AG08395 (cell line): ENCODE results near the gene LHFPL3.
A peak's percentile ranks its signal among the peaks of the same experiment; 100 is the strongest.

Source experiments
- DNase-seq: peaks from one replicate; pipeline ENCODE4 v3.0.0; 2012; ENCODE audit warnings: mixed read lengths, low spot score

LHFPL3 gene

GRCh38 chr7:104848138-104848990, 520.0 kb downstream of the LHFPL3 start:
- peak; percentile 59 for DNase-seq

GRCh38 chr7:104850374-104850773, 522.0 kb downstream of the LHFPL3 start:
- no peak for DNase-seq

DNA sequence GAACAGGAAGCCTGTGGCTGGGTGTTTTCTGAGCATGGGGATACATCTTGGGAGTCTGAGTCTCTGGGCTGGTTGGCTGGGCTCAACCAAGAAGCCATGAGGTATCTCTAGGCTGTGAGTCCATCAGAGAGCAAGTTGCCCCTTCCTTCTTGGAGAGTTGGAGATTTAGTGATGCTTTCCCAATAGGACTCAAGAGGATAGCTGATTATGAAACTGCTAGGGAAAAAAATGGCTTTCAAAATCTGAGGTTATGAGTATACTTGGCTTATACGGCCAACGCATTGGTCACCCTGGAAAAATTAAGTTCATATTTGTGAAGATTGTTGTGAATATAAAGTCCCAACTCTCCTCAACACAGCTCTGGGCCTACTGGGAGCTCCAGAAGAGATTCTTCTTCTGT, 522.9 kb downstream of the LHFPL3 start:
- DNase-seq: no peak

DNA sequence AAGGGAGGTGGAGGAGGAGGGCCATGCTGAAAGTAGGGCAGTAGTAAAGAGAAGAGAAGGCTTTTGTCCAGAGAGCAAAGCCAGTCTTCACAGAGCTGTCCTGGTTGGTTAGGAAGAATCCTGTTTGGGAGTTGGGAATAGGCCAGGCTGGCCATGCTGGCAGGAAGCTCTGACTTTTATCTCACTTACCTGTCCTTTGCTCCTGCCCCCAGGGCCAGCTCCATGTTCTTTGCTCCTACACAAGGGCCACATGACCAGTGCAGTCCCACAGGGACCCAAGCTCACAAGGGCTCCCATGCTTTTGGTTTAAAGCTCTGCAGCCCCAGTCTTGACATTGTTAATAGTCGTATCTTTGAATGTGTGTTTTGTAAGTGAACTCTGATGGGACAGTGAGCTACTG, 524.0 kb downstream of the LHFPL3 start:
- DNase-seq: no peak

DNA sequence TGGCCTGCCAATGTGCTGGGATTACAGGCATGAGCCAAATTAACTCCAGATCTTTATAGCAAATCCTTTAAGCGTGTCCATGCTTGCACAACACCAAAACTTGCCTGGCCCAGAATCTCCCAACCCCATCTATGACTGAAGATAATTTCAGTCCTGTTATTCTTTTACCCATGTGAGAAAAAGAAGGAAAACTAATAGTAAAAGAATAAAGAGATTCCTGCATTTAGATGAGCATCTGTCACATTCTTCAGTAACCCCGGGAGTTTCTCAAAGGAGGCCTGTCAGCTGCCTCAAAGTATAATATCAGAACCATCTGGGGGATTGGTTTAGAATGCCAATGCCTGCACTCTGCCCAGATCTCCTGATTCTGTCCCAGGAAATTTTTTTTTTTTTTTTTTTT, 527.5 kb downstream of the LHFPL3 start:
- DNase-seq: no peak

DNA sequence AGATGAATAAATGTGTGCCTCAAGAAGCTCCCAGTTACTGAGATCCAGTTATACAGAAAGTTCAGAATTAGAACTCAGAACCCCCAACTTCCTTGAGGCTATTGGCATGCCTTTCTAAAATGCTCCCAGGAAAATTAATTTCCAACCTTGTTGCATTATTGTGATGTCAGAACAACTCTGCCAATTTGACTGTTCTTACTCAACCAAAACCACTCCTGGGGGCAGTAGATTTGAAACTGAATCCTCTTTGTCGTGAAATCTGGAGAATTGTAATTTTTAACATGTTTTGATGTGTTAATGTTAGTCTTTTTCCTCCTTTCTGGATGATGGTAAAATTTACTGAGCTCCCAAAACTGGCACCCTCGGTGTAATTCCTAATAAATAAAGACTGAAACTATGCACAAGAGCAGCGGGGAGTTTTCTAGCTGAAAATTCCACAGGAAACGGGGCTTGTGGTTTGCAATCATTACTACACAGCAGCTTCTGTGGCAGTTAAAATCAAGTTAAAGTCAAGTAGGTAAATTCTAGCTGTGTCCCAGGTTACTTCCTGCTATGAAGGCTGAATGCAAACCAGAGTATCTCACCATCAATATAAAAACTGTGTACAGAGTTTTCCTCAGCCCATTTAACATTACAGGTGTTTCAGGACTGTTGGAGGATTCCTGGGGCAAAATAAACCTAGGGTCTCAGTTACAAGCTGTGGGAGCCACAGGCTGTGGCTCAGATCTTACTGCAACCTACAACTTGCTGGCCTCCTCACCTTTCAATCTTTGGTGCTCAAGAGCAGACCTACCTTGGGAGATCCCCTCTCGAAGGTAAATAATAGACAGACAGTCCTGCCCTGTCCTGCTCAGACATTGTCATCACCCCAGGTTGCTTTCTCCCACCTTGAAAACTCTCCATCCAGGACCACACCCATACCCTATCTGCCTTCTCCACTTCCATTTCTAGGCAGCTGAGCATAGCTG, 529.3 kb downstream of the LHFPL3 start:
- DNase-seq: no peak

GRCh38 chr7:104859754-104860426, 531.5 kb downstream of the LHFPL3 start:
- DNase-seq: no peak

DNA sequence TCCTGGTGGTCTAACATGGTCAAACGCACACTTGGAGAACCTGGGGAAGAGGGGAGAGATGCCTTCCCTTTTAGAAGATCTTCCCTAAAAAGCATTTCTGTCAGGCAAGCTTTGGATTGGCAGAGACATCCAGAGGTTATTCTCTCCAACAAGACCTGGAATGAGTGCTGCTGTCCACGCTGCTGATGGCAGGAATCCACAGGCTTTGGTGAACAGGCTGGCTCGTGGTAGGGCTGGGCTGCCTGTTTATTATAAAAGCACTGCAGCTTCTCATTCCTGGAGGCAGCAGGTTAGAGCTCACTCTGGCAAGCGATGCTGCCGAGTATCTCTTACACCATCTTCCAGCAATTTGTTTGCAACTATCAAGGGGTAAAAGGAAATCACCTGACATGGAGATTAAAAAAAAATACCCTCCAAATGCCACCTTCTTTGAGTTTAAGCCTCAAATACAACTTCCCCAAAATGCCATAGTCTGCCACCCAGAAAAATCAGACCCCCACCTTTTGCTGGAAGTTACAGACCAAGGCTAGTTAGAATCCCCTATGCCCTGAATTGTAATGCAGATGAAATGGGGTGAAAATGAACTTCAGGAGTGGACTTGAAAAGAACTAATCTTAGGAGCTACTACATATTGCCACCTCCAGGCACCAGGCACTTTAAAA, 533.5 kb downstream of the LHFPL3 start:
- DNase-seq: no peak

DNA sequence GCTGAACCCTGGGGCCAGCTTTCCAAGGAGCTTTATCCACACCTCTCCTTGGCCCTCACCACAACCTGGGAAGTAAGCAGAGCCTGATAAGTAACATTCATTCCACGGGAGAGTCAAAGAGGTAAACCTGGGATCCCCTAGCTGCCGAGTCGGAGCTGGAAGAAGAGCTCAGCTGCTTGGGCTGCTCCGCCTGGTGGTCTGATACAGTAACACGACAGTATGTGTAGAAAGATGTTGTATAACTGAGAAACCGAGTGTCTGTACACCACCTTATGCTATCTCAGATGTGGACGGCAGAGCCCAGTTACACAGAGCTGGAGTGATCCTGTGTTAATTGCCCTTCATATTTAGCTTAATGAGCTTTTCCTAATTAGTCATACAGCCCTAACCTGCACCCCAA, 534.3 kb downstream of the LHFPL3 start:
- DNase-seq: no peak

DNA sequence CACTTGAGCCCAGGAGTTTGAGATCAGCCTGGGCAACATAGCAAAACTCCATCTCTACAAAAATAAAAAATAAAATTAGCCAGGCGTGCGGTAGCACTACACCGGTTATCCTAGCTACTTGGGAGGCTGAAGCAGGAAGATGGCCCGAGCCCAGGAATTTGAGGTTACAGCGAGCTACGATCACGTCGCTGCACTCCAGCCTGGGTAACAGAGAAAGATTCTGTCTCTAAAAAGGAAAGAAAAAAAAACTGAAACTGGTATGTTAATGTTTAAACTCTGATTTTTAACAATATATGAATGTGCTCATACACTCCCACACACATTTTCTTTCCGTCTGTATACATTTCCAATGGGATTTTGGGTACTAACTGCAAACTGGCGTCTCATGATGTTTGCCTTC, 545.0 kb downstream of the LHFPL3 start:
- DNase-seq: no peak

DNA sequence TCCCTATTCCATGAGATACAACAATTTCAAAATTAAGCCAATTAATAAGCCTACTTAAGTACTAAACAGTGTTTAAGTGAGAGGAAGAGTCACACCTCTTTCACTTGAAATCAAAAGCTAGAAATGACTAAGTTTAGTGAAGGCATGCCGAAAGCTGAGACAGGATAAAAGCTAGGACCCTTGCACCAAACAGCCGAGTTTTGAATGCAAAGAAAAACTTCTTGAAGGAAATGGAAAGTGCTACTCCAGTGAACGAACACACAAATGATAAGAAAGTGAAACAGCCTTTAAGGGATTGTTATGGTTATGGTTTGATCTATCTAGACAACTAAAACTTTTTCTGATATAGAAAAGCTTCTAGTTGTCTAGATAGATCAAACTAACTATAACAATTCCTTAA, 550.2 kb downstream of the LHFPL3 start:
- DNase-seq: no peak

GRCh38 chr7:104883248-104883717, 554.9 kb downstream of the LHFPL3 start:
- DNase-seq: no peak

GRCh38 chr7:104883718-104884452, 555.5 kb downstream of the LHFPL3 start:
- peak; percentile 90 for DNase-seq

DNA sequence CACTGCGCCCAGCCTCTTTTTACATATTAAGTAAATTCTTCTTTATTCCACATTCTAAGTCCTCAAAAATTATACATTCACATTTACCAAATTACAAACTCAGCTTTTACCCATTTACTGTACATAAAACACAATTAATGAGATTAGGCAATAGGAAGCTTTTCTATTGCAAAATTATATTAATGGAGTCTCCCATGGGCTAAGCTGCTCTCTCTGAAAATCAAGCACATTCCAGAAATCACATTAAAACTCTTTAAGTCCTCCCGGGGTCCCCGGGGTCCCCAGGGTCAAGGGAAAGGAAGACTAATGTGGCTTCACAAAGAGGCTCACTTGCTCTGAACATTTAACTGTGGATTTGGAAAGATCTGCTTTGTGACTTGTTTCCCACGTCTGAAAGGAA, 558.2 kb downstream of the LHFPL3 start:
- DNase-seq: no peak

DNA sequence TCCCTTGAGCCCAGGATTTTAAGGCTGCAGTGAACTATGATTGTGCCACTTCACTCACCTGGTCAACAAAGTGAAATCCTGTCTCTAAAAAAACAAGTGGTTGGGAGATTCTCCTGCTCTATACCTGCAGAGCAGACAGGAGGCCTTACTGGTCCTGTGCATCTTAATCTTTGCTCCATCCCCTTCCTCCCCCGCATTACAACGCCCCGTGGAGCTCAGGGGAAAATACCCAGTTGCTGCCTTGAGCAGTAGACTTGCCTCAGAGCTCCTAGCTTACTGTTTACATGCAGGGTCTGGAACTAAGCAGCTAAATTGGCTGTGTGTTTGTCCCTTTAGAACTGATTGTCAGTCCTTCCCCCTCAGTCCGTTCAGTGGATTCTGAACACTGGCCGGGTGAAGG, 561.8 kb downstream of the LHFPL3 start:
- no peak for DNase-seq

GRCh38 chr7:104891949-104892348, 563.5 kb downstream of the LHFPL3 start:
- DNase-seq: no peak

DNA sequence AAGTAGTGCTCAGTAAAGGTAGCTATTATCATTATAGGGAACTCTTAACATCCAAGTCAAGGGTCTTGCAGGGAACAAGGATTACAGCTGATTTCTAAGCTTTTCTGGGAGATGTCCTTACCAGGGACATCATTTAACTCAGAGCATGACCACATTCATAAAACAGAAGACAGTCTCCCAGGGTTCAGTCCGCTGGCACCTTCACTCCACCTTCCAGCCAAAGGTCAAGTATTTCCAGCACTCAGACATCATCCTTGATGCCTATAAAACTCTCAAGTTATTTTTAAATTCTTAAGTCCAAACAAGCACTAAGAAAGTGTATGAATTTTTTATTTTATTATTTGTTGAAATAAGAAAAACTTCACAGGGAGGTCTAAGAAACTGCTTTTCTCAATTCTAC, 565.9 kb downstream of the LHFPL3 start:
- no peak for DNase-seq

DNA sequence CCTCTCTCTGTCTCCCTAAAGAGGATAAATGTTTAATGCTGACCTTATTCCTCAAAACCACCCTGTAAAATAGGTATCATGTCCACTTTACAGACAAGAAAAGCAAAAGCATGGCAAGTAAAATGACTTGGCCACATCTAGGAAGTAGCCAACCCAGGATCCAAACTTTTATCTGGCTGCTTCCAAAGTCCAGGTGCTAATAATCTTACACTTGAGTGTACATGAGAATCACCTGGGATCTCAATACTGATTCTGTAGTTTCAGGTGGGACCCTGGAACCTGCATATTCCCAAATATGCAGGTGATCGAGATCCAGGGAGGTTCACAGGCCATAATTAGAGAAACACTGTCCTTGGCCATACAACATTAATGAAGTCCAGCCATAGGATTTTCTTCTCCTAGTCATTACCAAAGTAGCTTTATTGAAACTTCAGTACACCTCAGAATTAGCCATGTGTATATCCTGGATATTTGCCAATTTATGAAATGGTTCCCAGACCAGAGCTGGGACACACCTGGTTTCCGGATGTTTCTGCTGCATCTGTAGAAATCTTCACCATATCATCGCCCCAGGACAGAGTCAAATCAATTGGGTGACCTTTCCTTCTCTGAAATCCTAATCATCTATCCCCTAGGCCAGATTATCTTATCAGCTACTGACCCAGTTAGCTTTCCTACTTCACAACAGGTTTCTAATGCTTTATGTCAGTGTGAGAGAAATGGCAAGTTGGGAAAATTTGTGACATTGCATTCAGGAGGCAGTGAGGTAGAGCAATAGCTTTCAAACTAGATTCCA, 566.5 kb downstream of the LHFPL3 start:
- no peak for DNase-seq

DNA sequence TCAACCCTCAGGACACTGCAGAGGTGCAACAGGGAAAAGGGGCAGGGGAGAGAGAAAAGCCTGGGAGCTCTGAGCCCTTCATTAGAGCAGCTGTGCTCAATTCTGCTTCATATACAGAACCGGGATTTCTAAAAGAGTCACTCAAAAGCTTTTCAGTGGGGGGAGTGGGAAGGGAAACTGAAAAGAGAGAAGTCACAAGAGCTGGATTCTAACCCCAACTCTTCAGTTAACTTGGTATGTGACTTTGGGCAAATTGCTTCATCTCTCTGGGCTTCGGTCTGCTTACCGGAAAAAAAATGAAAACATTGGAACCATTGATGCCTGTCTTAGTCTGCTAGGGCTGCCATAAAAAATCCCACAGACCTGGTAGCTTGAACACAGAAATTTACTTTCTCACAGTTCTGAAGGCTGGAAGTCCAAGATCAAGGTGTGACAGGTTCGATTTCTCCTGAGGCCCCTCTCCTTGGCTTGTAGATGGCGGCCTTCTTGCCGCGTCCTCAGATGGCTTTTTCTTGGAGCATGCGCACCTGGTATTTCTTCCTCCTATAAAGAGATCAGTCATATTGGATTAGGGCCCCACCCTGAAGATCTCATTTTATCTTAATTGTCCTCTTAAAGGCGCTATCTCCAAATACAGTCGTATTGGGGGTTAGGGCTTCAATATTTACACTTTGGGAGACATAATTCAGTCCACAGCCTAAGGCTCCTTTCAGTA, 567.3 kb downstream of the LHFPL3 start:
- no peak for DNase-seq

GRCh38 chr7:104898434-104898833, 570.0 kb downstream of the LHFPL3 start:
- no peak for DNase-seq
